ENCODE data around the gene PRPF6. TPM values are rescaled to one million over a fixed set of nuclear protein-coding genes. Genes with fewer than 3 reads are reported as not detected.

PRPF6 gene
- polyA plus RNA-seq, 1 donor from 2014 or later = 91.9 TPM

- Histone ChIP-seq H3K27ac (ENCODE audit: low read length) (no peak overlapping the region), H3K4me2 (ENCODE audit: low read length) (no peak overlapping the region), H3K9ac (ENCODE audit: low read length) (no peak overlapping the region), H3K9me2 (ENCODE audit: insufficient read depth, low read length) (no peaks in the 10 kb centered on the region), H3K9me3 (ENCODE audit: low read length) (no peaks in the 10 kb centered on the region), H3K79me2 (replicated peaks; ENCODE audit: insufficient read depth, low read length) (no peaks in the 10 kb centered on the region), H2AFZ (ENCODE audit: low read depth, low read length) (no peak overlapping the region), H3F3A (ENCODE audit: insufficient read depth, low read length, poor library complexity, severe bottlenecking) (no peaks in the 10 kb centered on the region), H4K20me1 (ENCODE audit: insufficient read depth) (no peaks in the 10 kb centered on the region), H3K36me3 (ENCODE audit: insufficient read depth, low read length) (peaks cover 8% of the 10 kb centered on the region), H3K4me3 (ENCODE audit: low read length) (no peak overlapping the region), H3K27me3 (ENCODE audit: insufficient read depth, low read depth, low read length) (no peaks in the 10 kb centered on the region)
- no peak for TF ChIP-seq REST (IDR thresholded peaks at IDR 0.05; ENCODE audit: borderline replicate concordance)
- TF ChIP-seq POLR2AphosphoS5 (IDR thresholded peaks at IDR 0.05) = no peak
- no peak for TF ChIP-seq TAF1 (IDR thresholded peaks at IDR 0.05; ENCODE audit: low read depth)
- TF ChIP-seq CTCF (IDR thresholded peaks at IDR 0.05; ENCODE audit: poor library complexity, severe bottlenecking) = no peak
- no peak for TF ChIP-seq RAD21 (conservative IDR thresholded peaks at IDR 0.05)
- TF ChIP-seq EP300 (conservative IDR thresholded peaks at IDR 0.05; ENCODE audit: poor library complexity, severe bottlenecking) = no peak
- no peak for TF ChIP-seq EZH2 (IDR thresholded peaks at IDR 0.05; ENCODE audit: borderline replicate concordance, insufficient read depth, low read length, poor library complexity, severe bottlenecking)
- no peak for TF ChIP-seq SMC3 (conservative IDR thresholded peaks at IDR 0.05; ENCODE audit: poor library complexity)
- no peak for TF ChIP-seq MXI1 (conservative IDR thresholded peaks at IDR 0.05; ENCODE audit: poor library complexity, severe bottlenecking)
These were observed 44.3 kb downstream of the PRPF6 start for GRCh38 chr20:64025101-64025825.

DNA sequence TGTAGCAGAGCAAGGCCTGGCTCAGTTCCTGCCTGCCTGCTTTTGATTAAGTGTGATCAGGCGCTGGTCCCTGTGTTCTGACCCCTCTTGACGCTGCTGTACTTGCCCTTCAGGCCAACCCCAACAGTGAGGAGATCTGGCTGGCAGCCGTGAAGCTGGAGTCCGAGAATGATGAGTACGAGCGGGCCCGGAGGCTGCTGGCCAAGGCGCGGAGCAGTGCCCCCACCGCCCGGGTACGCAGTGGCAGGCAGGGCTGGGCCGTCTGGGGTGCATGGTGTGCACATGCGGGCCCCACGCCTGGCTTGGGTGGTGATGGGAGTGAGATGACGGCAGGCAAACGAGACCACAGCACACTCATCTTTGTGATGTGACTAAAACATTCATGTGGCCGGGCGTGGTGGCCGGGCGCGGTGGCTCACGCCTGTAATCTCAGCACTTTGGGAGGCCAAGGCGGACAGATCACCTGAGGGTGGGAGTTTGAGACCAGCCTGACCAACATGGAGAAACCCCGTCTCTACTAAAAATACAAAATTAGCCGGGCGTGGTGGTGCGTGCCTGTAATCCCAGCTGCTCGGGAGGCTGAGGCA, 45.0 kb downstream of the PRPF6 start:
- no peaks in the 10 kb centered on the region for H3K9me2 ChIP-seq (ENCODE audit: insufficient read depth, low read length)

More for the DNA sequence above, 45.0 kb downstream of the PRPF6 start:
- Histone ChIP-seq H4K20me1 (ENCODE audit: insufficient read depth) (no peaks in the 10 kb centered on the region), H3K36me3 (ENCODE audit: insufficient read depth, low read length) (peaks cover 8% of the 10 kb centered on the region), H2AFZ (ENCODE audit: low read depth, low read length) (no peak overlapping the region), H3K27me3 (ENCODE audit: insufficient read depth, low read depth, low read length) (no peaks in the 10 kb centered on the region), H3K27ac (ENCODE audit: low read length) (no peak overlapping the region), H3K4me2 (ENCODE audit: low read length) (no peak overlapping the region), H3K9me3 (ENCODE audit: low read length) (no peaks in the 10 kb centered on the region), H3K9ac (ENCODE audit: low read length) (no peak overlapping the region), H3K79me2 (replicated peaks; ENCODE audit: insufficient read depth, low read length) (no peaks in the 10 kb centered on the region), H3F3A (ENCODE audit: insufficient read depth, low read length, poor library complexity, severe bottlenecking) (no peaks in the 10 kb centered on the region), H3K4me3 (ENCODE audit: low read length) (no peak overlapping the region)
- TF ChIP-seq EP300 (conservative IDR thresholded peaks at IDR 0.05; ENCODE audit: poor library complexity, severe bottlenecking) (no peak), EZH2 (IDR thresholded peaks at IDR 0.05; ENCODE audit: borderline replicate concordance, insufficient read depth, low read length, poor library complexity, severe bottlenecking) (no peak), TAF1 (IDR thresholded peaks at IDR 0.05; ENCODE audit: low read depth) (no peak), MXI1 (conservative IDR thresholded peaks at IDR 0.05; ENCODE audit: poor library complexity, severe bottlenecking) (no peak), REST (IDR thresholded peaks at IDR 0.05; ENCODE audit: borderline replicate concordance) (no peak), CTCF (IDR thresholded peaks at IDR 0.05; ENCODE audit: poor library complexity, severe bottlenecking) (no peak), SMC3 (conservative IDR thresholded peaks at IDR 0.05; ENCODE audit: poor library complexity) (no peak), RAD21 (conservative IDR thresholded peaks at IDR 0.05) (no peak), POLR2AphosphoS5 (IDR thresholded peaks at IDR 0.05) (no peak)
